OCI-LY1 (cell line): ENCODE results near the gene PRTFDC1.

Experiments used
- EZH2 ChIP-seq: fragments of 200-600 bp; sonication (generic), shearing (Covaris generic); IDR thresholded peaks from 2 replicates; pipeline ENCODE4 v1.8.0; 2017; ENCODE audit warnings: borderline replicate concordance, mixed run types, mild to moderate bottlenecking, antibody characterized with exemption, low read length, moderate library complexity, mixed read lengths
- TF ChIP-seq, protein P1 (sequence below): fragments of 200-600 bp; sonication (generic), shearing (Covaris generic); IDR thresholded peaks from 2 replicates; pipeline ENCODE4 v1.5.1; 2017; ENCODE audit warnings: mild to moderate bottlenecking, antibody characterized with exemption, low read length, moderate library complexity, mixed read lengths

DNA sequence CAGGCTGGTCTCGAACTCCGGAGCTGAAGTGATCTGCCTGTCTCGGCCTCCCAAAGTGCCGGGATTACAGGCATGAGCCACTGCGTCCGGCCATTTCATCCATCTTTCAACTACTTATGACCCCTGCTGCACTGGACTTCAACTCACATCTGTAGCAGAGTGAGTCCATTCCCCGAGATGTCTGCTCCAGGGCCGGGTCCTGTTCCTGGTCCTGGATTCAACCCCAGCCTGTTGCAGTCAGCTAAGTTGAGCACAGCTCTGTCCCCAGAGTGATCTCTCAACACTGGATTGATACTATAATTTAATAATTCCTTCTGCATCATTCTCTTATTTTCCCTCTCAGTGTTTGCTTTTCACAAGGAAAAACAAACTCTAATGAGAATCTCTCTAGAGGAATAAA lies 25.8 kb downstream of the PRTFDC1 start:
- TF ChIP-seq, protein P1, sequence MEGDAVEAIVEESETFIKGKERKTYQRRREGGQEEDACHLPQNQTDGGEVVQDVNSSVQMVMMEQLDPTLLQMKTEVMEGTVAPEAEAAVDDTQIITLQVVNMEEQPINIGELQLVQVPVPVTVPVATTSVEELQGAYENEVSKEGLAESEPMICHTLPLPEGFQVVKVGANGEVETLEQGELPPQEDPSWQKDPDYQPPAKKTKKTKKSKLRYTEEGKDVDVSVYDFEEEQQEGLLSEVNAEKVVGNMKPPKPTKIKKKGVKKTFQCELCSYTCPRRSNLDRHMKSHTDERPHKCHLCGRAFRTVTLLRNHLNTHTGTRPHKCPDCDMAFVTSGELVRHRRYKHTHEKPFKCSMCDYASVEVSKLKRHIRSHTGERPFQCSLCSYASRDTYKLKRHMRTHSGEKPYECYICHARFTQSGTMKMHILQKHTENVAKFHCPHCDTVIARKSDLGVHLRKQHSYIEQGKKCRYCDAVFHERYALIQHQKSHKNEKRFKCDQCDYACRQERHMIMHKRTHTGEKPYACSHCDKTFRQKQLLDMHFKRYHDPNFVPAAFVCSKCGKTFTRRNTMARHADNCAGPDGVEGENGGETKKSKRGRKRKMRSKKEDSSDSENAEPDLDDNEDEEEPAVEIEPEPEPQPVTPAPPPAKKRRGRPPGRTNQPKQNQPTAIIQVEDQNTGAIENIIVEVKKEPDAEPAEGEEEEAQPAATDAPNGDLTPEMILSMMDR, result no peak
- TF ChIP-seq EZH2, result no peak
